ENCODE measurements around the gene MTERF4.
"Not testable (repeated sequence)": the region's sequence is repeated elsewhere in the genome, so short reads cannot be mapped to it uniquely, and the experiment has no call there.

Gene MTERF4

DNA sequence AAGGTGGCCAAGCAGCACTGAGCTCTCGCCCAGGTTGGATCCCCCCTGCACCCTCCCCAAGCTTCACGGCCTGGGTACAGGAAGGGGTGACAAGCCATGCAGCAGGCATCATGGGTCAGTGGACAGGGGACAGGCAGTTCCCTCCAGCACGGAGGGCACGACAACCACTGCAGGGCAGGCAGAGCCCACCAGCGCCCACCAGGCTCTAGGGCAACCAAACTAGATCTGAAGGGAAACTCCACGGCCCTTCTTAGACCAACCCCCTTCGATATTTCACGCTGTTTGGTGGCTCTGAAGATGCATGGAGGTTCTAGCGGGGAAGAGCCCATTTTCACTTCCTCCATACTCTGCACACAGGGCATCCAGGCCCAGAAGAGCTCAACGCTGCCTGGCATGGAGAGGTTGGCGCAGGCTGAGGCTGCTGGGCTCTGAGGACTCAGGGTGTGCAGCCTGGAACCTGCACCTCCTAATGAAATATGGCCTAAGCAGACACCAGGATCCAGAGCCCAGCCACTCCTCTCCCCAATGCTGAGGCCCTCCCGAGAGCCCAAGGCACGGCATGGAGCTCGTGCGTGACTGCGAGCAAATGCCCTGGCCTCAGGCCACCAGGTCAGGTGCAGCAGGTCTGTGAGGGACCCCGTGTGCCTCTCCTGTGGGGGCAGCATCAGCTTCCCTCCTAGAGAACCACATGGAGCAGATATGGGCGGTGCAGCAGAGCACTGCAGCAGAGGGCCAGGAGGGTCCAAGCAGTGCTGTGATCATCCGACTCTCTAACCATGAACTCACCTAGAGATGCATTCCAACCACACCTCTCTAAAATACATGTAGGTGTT lies 8.7 kb upstream of the MTERF4 start:
- no peak for DNase-seq

DNA sequence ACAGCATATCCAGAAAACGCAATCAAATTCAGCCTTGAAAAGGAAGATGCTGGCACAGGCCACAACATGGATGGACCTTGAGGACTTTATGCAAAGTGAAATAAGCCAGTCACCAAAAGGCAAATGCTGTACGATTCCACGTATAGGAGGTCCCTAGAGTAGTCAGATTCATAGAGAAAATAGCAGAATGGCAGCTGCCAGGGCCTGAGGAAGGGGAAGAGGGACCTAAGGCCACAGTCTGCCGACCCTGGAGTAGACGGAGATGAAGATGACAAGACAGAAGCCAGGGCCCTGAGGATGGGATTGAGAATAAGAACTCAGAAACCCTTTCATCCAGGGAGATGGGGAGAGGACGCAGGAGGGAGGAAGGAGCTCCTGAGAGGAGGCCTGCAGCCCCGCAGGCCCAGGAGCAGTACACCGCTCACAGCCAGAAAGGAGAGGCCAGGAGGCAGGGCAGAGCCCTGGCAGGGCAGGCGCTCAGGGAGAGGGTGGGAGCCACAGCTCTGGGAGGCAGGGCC lies 8.1 kb upstream of the MTERF4 start:
- no peak for DNase-seq

DNA sequence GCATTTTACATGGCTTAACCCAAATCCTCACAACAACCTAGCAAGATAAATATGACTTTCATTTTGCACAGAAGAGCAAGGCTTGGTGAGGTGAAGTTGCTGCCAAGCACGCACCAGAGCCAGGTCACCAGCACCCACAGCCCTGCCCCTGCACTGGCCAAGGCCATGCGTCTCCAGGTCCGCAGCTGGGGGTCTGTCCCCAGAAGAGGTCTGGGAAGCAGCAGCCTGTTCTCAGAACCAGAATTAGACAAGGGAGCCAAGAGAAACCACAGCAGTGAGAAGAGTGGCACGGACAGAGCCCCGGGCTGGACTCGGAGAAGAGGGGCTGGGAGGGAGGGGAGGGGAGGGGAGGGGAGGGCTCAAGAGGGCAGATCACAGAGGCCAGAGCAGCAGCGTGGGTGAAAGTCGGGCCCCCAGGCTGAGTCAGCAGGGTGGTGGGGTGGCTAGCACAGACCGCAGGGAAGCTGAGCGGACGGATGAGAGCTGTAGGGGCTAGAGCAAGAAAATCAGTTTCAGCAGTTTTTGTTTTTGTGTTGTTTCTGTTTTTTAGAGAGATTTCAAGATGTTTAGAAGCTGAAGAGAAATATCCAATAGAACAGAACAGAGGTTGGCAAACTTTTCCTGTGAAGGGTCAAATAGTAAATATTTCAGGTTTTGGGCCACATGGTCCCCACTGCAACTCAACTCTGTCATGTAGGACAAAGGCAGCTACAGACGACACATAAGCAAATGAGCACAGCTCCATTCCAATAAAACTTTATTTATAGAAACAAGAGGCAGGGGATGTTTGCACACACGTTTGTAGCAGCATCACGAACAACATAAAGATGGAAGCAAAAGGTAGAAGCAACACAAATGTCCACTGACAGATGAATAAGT lies 7.4 kb upstream of the MTERF4 start:
- DNase-seq = no peak

DNA sequence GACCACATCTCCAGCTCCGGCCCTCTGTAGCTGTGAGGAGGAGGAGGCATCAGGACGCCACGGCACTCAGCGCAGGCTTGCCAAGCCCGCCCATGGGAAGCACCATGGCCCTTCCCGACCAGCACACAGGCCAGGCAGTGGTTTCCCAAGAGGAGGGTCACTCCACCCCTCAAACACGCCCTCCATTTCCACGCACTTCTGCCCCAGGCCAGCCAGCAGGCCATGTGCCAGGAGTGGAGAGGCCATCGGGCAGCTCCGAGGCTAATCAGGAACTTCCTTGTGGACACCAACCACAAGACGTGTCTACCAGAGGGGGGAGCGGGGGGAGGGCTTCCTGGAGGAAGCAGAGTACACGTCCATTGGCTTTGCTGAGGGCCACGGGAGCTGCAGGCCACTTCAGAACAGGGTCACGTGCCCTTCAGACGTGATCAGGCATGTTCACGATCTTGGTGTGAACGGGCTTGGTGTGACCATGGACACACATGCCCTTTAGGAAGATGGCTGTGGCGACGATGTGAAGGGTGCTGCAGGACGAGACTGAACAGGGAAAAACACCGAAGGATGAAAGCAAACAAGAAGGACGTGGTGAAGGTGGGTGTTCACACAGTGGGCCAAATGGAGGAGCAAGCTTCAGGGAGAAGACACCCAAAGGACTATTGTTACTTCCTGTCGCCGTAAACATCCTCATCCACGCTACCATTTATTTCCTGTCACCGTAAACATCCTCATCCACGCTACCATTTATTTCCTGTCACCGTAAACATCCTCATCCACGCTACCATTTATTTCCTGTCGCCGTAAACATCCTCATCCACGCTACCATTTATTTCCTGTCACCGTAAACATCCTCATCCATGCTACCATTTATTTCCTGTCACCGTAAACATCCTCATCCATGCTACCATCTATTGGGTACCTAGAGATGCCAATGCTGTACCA lies 6.5 kb upstream of the MTERF4 start:
- DNase-seq = no peak

DNA sequence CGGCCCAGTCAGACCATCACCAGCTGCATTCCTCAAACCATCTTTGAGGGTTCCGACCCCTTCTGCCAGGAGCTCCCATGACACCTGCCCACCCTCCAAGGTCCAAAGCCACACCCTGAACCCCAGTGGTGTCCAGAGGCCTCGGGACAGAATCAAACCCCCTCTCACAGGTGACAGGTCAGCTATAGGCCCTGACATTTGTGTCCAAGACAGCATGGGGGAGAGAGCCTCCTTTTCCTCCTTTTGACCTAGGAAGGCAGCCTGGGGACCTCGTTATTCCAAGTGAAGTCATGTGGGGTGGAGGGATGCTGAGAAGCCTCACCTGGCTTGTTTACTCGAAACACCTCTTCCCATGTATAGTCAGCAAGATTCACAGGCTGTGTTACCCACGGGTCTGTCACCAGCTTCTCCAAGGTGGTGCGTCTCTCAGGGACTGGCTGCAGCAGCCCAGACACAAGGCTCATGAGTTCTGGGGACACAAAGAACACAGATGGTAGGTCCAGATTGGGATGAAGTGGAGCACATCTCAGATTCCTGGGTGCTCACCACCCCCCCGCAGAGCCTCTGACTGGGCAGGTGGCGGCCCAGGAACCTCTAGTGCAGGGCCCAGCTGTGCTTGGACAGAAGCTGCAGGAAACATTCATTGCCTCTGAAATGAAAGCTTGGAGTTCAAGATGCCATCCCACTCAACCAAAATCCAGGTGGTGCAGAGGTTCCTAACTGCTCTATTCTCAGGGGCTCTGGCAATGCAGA lies 5.1 kb upstream of the MTERF4 start:
- no peak for DNase-seq

DNA sequence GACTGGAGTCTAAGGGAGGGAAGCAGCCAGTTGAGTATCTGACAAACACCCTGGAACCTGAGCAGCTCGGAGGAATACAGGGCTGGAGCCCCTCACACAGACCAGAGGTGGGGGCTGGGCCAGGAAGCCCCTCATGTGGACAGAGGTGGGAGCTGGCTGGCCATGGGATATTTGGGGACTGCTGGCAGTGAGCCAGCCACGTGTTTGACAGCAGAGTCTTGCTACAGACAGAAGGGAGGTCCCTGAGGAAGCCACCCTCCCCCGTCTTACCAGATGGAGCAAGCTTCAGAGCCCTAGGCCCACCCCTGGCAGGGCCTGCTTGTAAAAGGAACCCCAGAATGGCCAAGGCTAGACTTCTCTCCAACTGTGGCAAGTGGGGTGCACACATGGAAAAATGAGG lies 3.6 kb upstream of the MTERF4 start:
- no peak for DNase-seq

DNA sequence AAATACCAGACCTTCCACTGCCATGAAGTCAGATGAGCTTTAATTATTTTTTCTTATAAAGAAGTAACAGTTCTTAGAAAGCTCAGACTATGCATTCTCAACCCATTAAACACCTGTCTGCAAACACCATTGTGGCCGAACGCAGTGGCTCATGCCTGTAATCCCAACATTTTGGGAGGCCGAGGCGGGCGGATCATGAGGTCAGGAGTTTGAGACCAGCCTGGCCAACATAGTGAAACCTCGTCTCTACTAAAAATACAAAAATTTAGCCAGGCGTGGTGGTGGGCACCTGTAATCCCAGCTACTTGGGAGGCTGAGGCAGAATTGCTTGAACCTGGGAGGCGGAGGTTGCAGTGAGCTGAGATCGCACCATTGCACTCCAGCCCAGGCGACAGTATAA lies 2.5 kb upstream of the MTERF4 start:
- DNase-seq = not testable (repeated sequence)

DNA sequence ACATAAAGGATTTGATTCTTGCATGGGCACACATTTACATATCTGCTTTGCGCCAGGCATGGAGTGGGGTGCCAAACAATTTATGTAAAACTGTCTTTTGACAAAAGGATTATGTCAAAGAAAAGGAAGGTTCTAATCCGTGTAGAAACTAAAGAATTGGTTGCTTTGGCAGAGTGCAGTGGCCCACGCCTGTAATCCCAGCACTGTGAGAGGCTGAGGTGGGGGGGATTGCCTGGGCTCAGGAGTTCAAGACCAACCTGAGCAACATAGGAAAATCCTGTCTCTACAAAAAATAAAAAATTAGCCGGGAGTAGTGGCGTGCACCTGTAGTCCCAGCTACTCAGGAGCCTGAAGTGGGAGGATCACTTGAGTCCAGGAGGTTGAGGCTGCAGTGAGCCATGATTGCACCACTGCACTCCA lies 1.1 kb upstream of the MTERF4 start:
- DNase-seq = no peak

DNA sequence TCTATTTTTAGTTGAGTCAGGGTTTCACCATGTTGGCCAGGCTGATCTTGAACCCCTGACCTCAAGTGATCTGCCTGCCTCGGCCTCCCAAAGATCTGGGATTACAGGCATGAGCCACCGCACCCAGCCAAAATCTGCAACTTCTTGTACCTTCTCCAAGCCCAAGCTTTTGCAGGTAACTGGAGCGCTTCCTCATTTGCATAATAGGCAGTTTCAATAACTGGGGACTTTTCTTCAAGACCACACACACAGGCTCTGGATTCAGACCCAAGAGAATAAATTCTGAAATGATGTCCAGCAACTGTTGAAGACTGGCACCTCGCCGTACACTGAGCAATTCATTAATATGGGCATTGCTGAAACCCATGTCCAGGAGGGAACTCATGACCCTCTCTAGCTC lies 2.8 kb downstream of the MTERF4 start:
- no peak for DNase-seq

DNA sequence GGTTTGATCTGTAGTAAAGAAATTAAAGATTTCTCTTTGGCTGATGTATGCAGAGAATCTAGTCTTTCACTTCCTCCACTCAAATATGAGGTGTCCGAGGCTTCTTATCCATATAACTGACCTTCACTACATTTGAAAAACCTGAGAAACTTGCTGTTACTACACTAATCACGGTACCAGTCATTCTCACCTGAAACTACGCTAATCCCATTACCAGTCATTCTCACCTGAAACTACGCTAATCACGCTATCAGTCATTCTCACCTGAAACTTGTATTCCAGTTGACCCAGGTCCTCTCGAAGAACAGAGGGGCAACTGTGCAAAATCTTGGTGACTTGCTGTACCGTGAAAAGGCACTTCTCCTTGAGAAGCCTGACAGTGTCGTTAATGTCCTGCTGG lies 5.1 kb downstream of the MTERF4 start:
- DNase-seq = no peak

DNA sequence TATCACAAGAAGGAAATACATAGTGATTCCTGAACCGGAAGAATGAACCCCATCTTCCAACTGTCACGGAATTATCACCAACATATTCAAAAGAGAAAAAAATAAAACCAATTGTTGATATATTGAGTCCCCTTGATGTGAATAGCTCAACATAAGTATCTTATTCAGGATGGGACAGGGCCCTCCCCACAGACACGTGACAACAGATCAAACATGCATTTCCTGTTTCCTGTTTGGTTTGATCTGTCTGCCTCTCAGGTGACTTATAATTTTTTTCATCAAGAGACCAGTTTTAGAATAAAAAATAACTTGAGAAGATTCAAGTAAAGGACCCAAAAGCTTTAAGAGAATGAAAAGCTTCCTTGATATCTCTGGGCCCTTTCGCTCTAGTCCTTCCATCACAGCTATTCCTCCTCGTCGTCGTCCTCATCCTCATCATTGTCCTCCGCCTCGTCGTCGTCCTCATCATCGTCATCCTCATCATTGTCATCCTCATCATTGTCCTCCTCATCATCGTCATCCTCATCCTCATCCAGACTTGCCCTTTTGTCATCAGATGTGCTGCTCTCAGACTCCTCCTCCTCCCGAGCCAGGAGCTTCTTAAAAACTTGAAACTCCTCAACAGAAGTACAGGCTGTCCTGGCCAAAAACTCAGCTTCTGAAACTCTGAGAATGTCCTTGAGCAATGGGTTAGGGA lies 6.3 kb downstream of the MTERF4 start:
- no peak for DNase-seq

DNA sequence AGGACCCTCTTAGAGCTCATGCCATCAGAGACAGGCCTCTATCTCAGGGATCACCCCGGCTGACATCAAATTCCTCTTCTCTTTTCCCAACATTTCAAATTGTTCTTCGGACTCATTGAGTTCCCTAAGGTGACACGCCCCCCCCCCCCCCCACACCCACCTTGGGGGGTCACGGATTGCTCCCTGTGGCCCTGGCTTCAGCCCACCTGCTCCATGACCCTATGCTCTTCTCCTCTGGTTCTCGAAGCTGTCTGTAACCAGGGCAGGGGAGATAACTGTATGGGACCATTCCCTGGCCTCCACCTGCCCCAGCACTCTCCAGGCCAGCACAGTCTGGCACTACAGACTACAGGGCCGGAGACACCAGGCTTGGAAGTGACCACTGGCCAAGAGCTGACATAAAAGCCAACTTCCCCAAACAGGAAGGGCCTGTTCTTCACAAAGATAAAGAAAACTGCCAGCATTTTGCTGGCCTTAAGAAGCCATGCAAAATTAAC lies 7.1 kb downstream of the MTERF4 start:
- DNase-seq = no peak

DNA sequence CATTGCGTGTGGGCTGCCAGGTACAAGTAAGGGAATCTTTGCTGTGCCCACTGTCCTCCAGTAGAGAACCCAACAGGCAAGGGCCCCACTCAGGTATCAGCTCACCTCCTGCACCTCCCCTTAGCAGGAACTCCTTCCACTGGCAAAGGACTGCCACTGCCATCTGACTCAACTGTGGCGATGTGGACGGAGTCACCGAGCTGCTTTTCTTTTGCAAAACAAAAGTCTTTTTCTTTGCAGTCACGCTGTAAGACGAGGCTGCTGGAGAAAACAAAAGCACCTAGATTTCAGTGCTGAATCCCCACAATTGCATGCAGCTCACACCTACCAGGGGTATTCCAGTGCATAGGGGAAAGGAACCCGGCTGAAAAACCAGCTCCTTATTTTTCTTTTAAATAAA lies 7.9 kb downstream of the MTERF4 start:
- no peak for DNase-seq

DNA sequence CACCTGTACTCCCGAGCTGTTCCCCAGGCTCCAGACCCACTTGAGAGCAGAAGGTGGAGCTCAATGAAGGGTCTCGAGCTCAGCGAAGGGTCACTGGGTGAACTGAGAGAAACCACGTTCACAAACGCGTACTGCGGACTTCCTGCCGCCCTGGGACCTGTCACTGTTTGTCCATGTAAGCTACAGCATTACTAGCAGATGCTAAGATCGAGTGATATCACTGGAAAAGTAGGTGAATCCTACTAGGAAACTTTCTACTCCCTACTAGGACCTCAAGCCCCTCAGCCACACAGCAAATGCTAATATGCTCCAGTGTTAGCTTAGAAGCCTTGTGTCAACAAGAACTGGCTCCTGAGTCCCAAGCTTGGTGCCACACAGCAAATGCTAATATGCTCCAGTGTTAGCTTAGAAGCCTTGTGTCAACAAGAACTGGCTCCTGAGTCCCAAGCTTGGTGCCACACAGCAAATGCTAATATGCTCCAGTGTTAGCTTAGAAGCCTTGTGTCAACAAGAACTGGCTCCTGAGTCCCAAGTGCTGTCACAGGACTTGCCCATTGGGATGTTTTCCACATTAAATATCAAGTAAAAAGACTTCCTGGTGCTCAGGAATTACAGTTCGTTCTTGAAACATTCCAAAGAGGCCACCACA lies 8.8 kb downstream of the MTERF4 start:
- DNase-seq = not testable (repeated sequence)

DNA sequence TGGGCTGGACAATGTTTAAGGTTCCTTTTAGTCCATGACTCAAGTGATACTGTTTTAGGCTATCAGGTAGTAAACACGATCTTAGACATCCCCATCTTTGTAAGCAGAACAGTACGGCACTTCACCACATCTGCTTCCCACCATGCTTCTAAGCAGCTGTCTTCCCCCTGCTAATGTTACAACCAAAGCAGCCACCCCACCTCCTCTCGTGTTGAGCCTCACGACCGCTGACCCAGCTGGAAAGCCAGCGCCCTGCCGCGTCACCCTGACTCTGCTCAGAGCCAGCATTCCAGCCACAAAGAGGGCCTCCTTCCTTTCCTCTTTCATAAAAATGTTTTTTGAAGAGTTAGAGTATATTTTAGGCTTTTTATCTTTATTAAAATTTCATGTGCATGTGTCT lies 9.4 kb downstream of the MTERF4 start:
- DNase-seq = no peak

DNA sequence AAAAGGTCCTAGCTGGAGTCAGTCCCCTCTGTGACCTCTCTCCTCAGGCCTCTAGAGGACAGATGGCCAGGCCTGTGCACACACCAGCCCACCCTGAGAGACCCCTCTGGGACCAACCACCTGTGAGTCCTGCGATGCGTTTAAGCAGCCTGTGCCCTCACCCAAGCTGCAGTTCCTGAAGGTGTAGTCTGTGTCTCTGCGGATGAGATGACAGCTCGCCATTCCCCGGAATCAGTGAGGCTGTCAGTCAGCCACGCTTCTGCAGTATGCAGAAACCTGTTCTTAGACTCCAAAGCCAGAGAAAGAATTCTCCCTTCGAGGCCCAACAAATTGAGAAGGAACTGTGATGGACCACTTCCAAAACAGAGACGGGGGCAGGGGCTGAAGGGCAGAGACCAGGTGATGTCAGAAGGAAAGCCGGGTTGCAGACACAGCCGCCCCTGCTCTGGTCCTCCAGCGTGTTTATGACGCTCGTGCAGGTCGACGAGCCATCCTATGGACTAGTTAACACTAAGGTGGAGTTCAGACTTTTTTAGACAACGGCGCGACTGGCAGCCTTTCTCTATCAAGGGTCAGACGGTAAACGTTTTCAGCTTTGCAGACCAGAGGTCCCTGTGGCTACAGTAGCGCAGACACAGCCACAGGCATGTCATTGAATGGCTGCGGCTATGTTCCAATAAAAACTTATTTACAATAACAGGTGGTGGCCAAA lies 10.2 kb downstream of the MTERF4 start:
- no peak for DNase-seq

DNA sequence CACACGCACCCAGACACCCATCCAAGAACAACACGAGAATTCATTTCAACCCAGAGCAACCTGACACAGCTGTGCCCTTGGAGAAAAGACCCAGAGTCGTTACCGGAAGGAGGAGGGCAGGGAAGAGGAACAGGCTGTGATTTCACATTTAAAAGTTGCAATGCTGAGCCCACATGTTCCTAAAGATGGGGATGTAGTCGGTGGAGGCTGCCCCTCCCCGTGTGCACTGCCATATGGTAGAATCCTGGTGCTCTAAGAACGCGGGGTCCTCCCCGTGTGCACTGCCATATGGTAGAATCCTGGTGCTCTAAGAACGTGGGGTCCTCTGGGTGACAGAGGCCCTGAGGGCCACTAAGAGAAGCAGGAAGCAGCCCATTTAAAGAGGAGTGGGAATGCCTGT lies 10.9 kb downstream of the MTERF4 start:
- no peak for DNase-seq

DNA sequence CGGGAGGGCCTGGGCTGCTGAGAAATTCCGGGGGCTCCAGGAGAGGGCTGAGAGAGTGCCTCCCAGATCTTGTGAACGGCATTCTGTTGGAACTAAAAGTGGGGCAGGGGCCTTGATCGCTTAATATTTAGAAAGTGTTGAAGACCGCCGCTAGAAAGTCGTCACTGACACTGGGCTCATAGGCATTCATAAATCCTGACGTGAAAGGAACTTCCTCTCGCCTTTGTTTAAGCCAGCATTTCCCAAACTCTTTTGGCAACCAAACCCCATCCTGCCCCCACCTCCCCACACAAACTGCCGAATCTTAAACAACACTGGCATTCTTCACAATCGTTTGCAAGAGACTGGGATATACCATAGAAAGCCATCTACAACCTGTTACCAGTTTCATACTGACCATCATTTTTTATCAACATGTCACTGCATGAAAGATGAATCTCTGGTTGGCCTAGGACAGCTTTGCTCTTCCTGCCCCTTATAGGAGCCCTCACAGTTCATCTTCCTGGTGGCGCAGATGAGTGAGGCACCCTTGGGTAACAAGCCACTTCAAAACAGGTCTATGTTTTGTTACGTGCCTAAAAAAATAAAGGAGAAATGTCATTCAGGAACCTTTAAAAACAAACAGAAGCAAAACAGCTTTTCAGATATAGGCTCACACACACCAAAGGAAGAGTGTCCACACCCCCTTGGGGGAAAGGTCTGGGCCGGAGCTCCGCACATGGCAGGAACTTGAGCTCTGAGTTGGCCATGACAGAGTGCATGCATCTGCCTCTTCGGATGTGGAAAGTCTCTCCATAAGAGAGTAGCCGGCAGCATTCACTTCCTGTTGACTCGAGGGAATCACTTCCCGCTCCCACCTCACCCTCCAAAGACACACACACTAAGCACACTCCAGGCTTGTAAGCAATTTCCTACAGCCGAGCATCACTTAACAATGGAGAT lies 13.0 kb downstream of the MTERF4 start:
- no peak for DNase-seq

DNA sequence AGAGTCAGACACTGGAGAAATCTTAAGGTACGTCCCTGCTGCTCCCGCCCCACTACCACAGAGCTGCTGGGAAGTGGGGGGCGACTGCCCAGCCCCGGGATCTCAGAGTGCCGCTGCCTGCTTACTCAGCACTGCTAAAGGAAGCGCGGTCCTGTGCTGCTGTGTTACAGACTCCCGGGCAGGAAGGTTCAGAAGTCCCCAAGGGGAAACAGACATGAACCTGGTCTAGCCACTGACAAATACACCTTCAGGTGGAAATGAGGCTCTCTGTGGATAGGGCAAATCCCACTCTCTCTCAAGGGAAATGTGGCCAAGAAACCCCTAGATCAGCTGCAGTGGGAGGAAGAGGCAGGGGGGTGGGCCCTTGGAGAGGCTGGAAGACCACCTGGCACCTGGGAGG lies 13.7 kb downstream of the MTERF4 start:
- DNase-seq = no peak
